Activated gamma-delta T cell treated with anti-CD3 and anti-CD28 coated beads, Interleukin-2, amount 50 U/mL, for 16 hours (primary cell): ENCODE results near the gene LZTS2.
A peak's percentile ranks its signal among the peaks of the same experiment; 100 is the strongest.

Experiments
- DNase-seq: peaks from one replicate; pipeline ENCODE4 v3.0.0-alpha.2; 2020; ENCODE audit warnings: low read depth

LZTS2 gene

DNA sequence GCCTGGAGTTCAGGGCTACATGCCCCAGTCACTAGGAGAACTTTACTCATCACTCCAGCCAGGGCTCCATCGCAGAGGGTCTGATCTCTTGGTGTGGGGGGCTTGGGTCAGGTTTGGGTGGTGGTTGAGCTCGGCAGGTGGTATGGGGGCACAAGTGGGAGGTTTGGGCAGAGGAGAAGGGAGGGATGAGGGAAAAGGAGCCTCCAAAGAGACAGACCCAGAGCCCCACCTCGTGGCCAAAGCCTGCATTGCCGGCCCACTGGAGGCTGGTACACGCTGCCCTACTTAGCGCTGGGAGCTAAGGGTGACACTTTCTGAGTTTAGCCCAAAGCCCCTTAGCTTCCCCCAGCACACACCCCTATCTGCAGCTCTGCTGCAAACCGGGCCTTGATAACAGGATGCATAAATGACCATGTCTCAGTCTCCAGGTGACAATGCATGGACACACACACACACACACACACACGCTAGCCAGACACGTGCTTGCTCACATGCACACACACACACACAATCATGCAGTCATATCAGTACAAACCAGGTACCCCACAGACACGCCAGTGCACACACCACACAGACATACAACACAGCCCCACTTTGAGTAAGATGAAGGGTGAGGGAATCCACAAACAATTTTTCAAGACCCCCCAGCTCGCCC lies 14.7 kb downstream of the LZTS2 start:
- DNase-seq: peak; percentile 57

DNA sequence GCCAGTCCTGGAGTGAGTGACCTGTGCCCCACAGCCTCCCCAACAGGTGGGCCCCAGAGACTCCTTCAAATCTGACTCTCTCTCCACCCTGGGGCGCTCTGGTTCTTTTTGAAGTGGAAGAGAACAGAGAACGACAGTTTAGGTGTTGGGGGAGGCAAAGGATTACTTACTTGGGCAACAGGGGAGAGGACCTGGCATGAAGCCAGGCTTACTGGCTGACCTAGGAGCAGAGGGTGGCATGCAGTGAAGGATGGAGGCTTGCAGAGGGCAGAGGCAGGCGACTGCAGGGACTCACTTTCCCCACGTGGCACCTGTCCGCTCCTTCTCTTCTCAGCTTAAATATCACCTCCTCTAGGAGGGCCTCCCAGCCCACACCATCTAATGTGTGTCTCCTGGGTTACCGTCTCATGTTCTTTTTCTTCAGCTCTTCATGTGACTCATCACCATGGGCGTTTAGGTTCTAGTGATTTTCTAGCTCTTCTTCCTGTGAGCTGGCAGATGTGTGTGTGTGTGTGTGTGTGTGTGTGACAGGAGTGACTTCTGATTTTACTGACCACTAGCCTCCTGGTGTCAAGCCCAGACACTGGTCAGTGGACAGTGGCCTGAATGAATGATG lies 15.5 kb downstream of the LZTS2 start:
- no peak for DNase-seq

DNA sequence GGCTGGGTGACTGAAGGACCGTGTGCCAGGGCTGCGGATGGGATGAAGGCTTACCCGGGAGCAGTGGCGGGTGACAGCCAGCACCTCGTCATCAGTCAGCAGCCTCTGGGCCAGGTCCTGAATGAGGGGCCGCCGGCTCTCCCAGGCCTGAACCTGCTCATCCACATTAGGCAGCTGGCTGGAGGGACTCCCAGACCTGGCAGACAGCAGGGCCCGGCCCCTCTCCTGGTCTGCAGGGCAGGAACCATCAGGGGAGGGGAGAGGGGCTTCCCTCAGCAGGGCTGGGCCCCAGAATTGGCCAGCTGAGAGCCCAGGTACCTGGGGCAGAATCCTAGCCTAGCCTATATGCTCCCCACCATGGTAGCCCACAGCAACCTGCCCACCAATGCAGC lies 16.0 kb downstream of the LZTS2 start:
- no peak for DNase-seq

DNA sequence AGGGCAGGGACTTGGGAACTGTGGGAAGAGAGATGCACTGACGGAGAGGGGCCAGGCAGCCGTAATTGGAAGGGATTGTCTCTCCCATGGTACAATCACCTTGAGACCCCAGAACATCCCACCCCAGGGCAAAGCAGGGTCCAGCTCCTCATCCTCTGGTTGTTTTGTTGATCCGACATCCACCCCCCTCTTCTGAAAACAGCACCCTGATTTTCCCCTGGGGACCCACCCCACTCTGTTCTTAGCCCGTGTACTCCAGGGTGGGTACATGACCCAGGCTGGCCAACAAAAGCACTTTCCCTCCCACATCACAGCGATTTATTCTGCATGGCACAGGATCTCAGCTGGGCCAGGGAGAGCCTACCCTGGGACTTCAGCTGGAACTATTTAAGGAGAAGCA lies 17.2 kb downstream of the LZTS2 start:
- no peak for DNase-seq

DNA sequence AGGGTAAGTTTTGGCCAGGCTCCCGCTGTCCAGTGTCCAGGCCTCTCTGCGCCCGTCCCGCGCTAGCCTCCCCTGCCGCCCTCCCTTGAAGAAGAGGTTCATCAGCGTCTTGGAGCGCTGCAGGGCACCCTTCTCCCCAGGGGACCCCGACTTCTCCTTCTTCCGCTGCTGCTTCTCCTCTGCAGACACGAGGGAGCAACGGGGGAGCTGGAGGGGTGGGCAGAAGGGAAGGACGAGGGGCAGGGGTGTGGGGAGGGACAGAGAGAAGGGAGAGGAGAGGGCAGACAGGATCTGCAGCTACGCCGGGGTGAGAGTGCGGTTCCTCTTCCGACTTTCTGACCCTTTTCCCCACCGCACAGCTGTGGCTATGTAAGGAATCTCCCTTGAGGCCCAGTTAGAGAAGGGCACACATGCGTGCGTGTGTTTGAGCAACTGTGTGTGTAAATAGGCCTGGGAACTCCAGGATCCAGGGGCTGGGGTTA lies 18.6 kb downstream of the LZTS2 start:
- DNase-seq: no peak

DNA sequence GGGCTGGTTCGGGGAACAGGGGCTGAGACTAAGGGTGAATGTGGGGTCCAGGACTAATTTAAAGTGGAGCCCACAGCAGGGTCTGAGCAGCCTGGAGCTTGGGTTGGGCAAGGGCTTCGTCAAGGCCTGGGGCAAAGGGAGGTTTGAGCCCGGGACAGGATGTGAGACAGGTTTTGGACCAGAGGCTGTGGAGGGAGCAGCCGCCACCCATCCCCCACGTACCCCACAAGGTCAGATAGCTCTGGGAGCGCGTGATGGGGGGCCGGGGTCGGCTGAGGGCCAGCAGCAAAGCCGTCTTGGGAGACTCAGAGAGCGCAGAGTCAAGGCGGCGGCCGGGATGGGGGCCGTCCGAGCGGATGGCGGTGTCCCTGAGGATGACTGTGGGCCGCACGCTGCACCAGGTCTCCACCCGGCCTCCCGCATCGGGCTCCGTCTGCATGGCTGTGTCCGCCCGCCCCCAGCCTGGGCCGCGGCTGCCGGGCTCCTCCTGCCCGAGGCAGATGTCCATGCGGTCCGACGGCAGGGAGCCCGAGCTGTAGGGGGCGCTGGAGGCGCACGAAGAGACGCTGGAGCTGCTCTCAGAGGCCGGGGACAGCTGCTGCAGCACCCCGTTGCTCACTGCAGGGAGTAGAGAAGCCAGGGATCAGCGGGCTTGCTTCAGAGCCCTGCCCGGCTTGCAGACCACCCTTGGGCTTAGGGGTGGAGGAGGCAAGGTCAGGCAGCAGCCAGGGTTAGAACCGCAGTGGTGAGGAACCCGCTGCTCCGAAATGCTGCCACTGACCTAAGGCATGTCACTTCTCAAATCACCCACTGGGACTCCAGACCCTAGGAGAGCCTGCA lies 19.2 kb downstream of the LZTS2 start:
- DNase-seq: peak; percentile 47

DNA sequence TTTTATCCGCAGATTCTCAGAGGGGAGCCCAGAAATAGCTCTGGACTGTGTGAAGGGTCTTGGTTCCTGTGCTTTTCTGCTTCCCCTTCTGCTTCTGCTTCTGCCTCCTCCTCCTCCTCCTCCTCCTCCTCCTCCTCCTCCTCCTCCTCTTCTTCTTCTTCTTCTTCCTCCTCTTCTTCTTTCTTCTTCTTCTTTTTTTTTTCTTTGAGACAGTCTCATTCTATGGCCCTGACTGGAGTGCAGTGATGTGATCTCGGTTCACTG lies 19.8 kb downstream of the LZTS2 start:
- no peak for DNase-seq

- no peak for DNase-seq
Observed at GRCh38 chr10:101020427-101021075, 20.9 kb downstream of the LZTS2 start.

DNA sequence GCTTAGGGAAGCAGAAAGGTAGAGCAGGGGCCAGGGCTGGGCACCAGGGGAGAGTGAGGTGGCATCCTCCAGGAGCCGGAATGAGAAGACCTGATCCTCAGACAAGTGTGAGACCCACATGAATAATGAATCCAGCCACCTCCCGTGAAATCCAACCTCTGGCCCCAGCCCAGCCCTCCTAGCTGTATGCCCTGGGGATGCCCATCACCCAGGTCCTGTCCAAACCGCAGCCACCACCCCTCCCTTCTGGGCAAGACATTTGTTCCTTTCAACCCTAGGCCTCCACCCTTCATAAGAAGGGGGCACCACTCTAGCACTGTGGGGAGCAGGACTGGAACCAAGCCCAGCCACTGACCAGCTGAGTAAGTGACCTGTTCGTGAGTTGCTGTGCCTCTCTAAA lies 21.6 kb downstream of the LZTS2 start:
- no peak for DNase-seq

DNA sequence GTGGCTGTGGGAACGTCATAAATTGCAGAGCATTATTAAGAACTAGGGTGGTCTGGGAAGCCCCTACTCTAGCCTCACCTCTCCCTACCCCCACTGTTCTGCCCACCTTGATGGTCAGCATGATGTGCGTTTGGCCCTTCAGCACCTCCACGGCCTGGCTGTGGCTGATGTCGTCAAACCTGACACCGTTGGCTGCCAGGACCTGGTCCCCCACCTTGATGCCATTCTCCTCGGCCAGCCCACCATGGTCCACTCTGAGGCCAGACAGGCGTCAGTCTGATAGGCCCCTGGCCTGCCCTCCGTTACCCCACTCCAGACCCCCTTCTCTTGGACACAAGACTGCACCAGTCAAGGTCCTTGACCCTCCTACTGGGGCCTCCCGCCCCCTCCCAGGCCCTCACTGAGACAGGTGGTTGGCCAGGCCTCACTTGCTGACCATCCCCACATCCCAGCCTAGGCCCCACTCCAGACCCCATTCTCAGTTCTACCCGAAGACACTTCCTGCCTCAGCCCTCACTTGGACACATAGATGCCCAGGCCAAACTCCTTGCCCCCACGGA lies 22.2 kb downstream of the LZTS2 start:
- DNase-seq: no peak

- no peak for DNase-seq
Observed at GRCh38 chr10:101022967-101023705, 23.5 kb downstream of the LZTS2 start.

DNA sequence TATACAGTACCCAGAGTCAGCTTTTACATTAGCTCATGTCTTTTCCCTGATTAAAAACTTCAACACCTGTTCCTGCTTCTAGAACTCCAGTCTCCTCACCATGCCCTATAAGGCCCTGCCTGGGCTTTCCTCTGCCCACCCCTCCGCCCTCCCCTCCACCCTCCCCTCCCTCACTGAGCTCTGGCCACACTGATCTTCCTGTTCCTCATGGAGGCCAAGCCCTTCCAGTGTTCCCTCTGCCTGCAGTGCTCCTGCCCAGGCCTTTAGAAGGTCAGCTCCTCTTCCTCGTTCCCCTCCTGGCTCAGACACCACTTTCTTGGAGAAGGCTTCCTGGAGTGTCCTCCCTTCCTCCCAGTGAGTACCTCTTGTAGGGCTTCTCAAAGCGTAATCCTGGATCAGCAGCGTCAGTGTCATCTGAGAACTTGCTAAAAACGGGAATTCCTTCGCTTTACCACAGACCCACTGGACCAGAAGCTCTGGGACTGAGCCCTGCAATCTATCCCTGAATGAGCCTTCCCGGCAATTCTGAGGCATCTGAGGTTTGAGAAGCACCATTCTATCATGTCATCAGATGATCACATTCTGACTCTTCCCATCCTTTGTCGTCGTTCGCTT lies 27.6 kb downstream of the LZTS2 start:
- no peak for DNase-seq

DNA sequence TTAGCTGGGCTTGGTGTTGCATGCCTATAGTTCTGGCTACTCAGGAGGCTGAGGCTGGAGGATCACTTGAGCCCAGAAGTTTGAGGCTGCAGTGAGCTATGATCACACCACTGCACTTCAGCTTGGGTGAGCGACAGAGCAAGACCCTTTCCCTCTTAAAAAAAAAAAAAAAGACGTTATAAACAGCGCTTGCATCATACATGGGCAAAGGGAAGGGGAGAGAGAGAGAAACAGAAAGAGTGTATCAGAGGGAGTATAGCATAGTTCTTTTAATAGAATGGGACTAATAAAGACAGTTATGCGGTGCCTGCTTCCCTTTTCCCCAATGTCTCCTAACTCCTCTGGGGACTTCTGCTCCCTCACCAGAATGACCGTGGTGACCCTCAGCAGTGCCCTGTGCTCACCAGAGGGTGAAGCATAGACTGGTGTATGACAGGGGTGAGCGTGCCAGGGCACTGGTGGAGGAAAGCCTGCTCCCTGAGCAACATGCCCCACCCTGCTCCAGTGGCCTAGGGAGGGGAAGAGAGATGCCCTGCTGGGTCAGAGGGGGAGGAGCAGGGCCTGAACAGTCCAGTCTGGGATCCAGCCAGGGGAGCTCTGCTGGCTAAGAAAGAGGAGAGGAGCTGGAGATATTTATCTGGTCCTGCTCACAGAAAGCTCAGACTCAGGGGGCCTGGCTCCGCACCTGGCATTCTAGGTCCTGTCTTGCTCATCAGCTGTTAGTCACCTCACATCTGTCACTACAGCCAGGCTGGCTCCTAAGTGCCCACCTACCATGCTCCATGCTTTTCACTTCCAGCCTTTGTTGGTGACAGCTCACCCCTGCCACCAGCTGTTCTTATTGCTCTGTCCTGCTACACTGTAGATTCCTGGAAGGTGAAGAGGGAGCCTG lies 29.1 kb downstream of the LZTS2 start:
- no peak for DNase-seq

GRCh38 chr10:101029520-101030295 lies 30.1 kb downstream of the LZTS2 start:
- DNase-seq: no peak

- no peak for DNase-seq
Observed at GRCh38 chr10:101030496-101031127, 31.0 kb downstream of the LZTS2 start.

DNA sequence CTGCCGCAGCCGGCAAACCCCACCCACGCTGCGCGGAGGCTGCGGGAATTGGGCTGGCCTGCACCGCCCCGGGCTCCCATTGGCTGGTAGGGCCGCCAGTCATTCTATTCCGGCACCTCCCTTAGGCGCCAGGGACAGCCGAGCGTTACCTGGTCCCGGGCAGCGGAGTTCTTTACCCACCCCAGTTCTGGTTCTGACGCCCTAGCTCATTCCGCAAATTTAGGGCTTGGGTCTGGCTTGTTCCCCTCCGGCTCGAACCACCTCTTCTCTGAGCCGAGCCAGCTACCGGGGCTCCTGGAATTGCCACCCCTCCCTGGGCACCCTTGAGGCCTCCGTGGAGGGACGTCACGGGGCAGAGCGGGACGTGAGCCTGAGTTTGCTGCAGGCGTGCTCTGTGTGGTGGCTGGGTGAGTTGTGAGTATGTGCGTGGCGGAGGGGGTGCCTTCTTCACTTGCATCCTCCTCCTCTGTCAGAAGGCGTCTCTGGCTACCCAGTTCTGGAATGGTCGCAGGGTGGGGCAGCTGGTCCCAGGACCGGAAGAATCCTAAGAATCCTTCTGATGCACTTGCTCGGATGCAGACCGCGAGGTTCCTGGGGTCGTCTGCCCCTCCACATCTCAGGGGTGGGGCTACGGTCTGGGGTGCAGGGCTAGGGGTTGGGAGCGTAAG lies 31.7 kb downstream of the LZTS2 start, which contains the start of the genes PDZD7 and SFXN3:
Gene PDZD7 (minus strand): TSS at position 2 of the 668 bp plus-strand sequence. CDS start 910 bp downstream, outside the sequence.
Gene SFXN3 (plus strand): TSS at position 107 of the 668 bp plus-strand sequence. CDS start 3,461 bp downstream, outside the sequence.
- DNase-seq: peak; percentile 94

- DNase-seq: peak; percentile 57
Observed at GRCh38 chr10:101031796-101032636, 32.4 kb downstream of the LZTS2 start.
